Sigmoid colon (tissue), 4 donors: ENCODE data around the gene CFAP126.

Experiments
- POLR2A ChIP-seq, 2 donors: fragments of 450-650 bp; IDR thresholded peaks; one replicate each; pipeline ENCODE4 v1.6.1; 2016; ENCODE audit warnings: antibody characterized with exemption in 2 of 2, mild to moderate bottlenecking in 2 of 2, moderate library complexity in 2 of 2
- POLR2AphosphoS5 ChIP-seq, 4 donors: sonication (generic); formaldehyde crosslinking; IDR thresholded peaks; one replicate each; pipeline ENCODE4 v1.6.1; 2017; ENCODE audit warnings: antibody characterized with exemption in 4 of 4
- TF ChIP-seq, protein P1 (sequence below), 4 experiments: fragments of 450-650 bp in 3 of 4; fragments of 200-600 bp in 1 of 4; IDR thresholded peaks; one replicate each; pipeline ENCODE4 v1.5.1; 2016 to 2019; ENCODE audit warnings: antibody characterized with exemption in 4 of 4, mild to moderate bottlenecking in 3 of 4, moderate library complexity in 2 of 4

- TF ChIP-seq, protein P1, sequence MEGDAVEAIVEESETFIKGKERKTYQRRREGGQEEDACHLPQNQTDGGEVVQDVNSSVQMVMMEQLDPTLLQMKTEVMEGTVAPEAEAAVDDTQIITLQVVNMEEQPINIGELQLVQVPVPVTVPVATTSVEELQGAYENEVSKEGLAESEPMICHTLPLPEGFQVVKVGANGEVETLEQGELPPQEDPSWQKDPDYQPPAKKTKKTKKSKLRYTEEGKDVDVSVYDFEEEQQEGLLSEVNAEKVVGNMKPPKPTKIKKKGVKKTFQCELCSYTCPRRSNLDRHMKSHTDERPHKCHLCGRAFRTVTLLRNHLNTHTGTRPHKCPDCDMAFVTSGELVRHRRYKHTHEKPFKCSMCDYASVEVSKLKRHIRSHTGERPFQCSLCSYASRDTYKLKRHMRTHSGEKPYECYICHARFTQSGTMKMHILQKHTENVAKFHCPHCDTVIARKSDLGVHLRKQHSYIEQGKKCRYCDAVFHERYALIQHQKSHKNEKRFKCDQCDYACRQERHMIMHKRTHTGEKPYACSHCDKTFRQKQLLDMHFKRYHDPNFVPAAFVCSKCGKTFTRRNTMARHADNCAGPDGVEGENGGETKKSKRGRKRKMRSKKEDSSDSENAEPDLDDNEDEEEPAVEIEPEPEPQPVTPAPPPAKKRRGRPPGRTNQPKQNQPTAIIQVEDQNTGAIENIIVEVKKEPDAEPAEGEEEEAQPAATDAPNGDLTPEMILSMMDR (IDR thresholded peaks at IDR 0.05): no peak
- TF ChIP-seq POLR2A (IDR thresholded peaks at IDR 0.05) (no peak), POLR2AphosphoS5 (IDR thresholded peaks at IDR 0.05) (no peak)
Measured at GRCh38 chr1:161365207-161365606, 2.5 kb downstream of the CFAP126 start.
